Measurements from ENCODE around the gene RBBP9.
"Not testable (repeated sequence)": the region's sequence is repeated elsewhere in the genome, so short reads cannot be mapped to it uniquely, and the experiment has no call there.

RBBP9 gene

DNA sequence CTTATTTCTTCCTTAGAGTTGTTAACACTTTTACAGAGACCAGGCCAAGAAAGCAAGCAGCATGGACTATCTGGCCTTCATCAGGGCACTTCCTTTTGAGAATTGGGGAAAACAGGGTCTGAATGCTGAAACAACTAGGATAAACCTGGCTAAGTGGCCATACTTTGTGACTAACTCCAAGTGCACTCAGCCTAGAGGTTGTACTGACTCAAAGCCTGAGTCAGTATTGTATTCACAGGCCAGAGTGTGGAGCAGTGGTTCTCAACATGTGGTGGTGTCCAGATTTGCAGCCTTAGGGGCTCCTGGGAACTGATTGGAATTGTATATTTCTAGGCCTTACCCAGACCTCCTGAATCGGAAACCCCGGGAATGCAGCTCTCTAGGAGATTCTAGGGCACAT, 30.8 kb upstream of the RBBP9 start:
- Histone ChIP-seq H3K27me3 (ENCODE audit: control insufficient read depth in 1 of 2, insufficient read depth in 2 of 2, low read length in 2 of 2) (no peaks in the 10 kb centered on the region), H3K4me1 (ENCODE audit: control insufficient read depth, insufficient read depth, low read length) (no peaks in the 10 kb centered on the region), H3K27ac (ENCODE audit: low read length) (no peak overlapping the region), H3K9me3 (ENCODE audit: control insufficient read depth in 2 of 2, low read length in 2 of 2) (no peaks in the 10 kb centered on the region), H3K4me3 (ENCODE audit: low read length in 2 of 2) (no peak overlapping the region), H3K36me3 (ENCODE audit: control insufficient read depth in 2 of 2, insufficient read depth in 2 of 2, low read length in 2 of 2) (peaks cover 60 to 61% of the 10 kb centered on the region in 2 donors), H3K9ac (ENCODE audit: low read length in 2 of 2) (no peak overlapping the region)

GRCh38 chr20:18527339-18527738, 30.3 kb upstream of the RBBP9 start:
- no peak overlapping the region for H3K4me3 ChIP-seq (ENCODE audit: low read length in 2 of 2)
- no peak overlapping the region for H3K27ac ChIP-seq (ENCODE audit: low read length)
- peaks cover 55 to 56% of the 10 kb centered on the region in 2 donors for H3K36me3 ChIP-seq (ENCODE audit: control insufficient read depth in 2 of 2, insufficient read depth in 2 of 2, low read length in 2 of 2)
- H3K27me3 ChIP-seq (ENCODE audit: control insufficient read depth in 1 of 2, insufficient read depth in 2 of 2, low read length in 2 of 2): no peaks in the 10 kb centered on the region
- H3K9ac ChIP-seq (ENCODE audit: low read length in 2 of 2): no peak overlapping the region
- no peaks in the 10 kb centered on the region for H3K9me3 ChIP-seq (ENCODE audit: control insufficient read depth in 2 of 2, low read length in 2 of 2)
- H3K4me1 ChIP-seq (ENCODE audit: control insufficient read depth, insufficient read depth, low read length): no peaks in the 10 kb centered on the region

- H3K9me3 ChIP-seq (ENCODE audit: control insufficient read depth in 2 of 2, low read length in 2 of 2); H3K4me3 ChIP-seq (ENCODE audit: low read length in 2 of 2); H3K4me1 ChIP-seq (ENCODE audit: control insufficient read depth, insufficient read depth, low read length); H3K27me3 ChIP-seq (ENCODE audit: control insufficient read depth in 1 of 2, insufficient read depth in 2 of 2, low read length in 2 of 2); H3K27ac ChIP-seq (ENCODE audit: low read length); H3K9ac ChIP-seq (ENCODE audit: low read length in 2 of 2): not testable (repeated sequence)
- peaks cover 53 to 54% of the 10 kb centered on the region in 2 donors for H3K36me3 ChIP-seq (ENCODE audit: control insufficient read depth in 2 of 2, insufficient read depth in 2 of 2, low read length in 2 of 2)
Measured at GRCh38 chr20:18526761-18527160, 29.7 kb upstream of the RBBP9 start.

- H3K4me1 ChIP-seq (ENCODE audit: control insufficient read depth, insufficient read depth, low read length): no peaks in the 10 kb centered on the region
- H3K27me3 ChIP-seq (ENCODE audit: control insufficient read depth in 1 of 2, insufficient read depth in 2 of 2, low read length in 2 of 2): no peaks in the 10 kb centered on the region
- no peaks in the 10 kb centered on the region for H3K9me3 ChIP-seq (ENCODE audit: control insufficient read depth in 2 of 2, low read length in 2 of 2)
- no peak overlapping the region for H3K9ac ChIP-seq (ENCODE audit: low read length in 2 of 2)
- no peak overlapping the region for H3K27ac ChIP-seq (ENCODE audit: low read length)
- no peak overlapping the region for H3K4me3 ChIP-seq (ENCODE audit: low read length in 2 of 2)
- H3K36me3 ChIP-seq (ENCODE audit: control insufficient read depth in 2 of 2, insufficient read depth in 2 of 2, low read length in 2 of 2): peaks cover 41 to 44% of the 10 kb centered on the region in 2 donors
Measured at GRCh38 chr20:18524646-18525045, 27.6 kb upstream of the RBBP9 start.

DNA sequence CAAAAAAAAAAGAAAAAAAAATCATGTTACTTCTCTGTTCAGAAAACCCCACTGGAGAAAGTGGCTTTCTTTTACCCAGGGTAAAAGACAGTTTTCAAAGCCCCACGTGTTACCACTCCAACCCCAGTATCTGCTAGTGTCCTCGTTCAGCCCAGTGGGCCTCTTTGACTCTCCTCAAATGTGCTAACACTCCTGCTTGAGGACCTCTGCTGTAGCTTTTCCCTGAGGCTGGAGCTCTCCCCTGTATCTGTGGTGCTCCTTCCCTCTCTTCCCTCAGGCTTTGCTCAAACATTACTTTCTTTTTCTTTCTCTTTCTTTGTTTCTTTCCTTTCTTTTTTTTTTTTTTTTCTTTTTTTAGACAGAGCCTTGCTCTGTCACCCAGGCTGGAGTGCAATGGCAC, 26.0 kb upstream of the RBBP9 start:
- Histone ChIP-seq H3K4me1 (ENCODE audit: control insufficient read depth, insufficient read depth, low read length) (no peaks in the 10 kb centered on the region), H3K9me3 (ENCODE audit: control insufficient read depth in 2 of 2, low read length in 2 of 2) (no peaks in the 10 kb centered on the region), H3K36me3 (ENCODE audit: control insufficient read depth in 2 of 2, insufficient read depth in 2 of 2, low read length in 2 of 2) (peaks cover 25 to 29% of the 10 kb centered on the region in 2 donors), H3K27ac (ENCODE audit: low read length) (no peak overlapping the region), H3K4me3 (ENCODE audit: low read length in 2 of 2) (no peak overlapping the region), H3K9ac (ENCODE audit: low read length in 2 of 2) (no peak overlapping the region), H3K27me3 (ENCODE audit: control insufficient read depth in 1 of 2, insufficient read depth in 2 of 2, low read length in 2 of 2) (no peaks in the 10 kb centered on the region)

DNA sequence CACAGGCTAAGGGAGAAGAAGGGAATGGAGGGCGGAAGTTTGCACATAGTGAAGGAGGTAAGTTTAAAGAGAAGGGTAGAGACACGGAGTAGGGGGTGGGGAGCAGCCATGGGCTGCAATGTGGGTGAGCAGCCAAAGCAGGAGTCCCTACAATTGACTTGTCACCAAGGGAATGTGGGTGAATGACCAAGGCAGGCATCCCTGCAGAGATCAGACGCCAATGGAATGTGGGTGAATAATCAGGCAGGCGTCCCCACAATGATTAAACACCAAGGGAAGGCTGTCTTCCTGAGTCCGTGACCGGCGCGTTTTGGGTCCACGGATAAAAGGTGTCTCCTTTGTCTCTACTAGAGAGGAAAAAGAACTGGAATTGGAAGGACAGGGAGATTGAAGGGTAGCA, 25.0 kb upstream of the RBBP9 start:
- H3K27me3 ChIP-seq (ENCODE audit: control insufficient read depth in 1 of 2, insufficient read depth in 2 of 2, low read length in 2 of 2); H3K9ac ChIP-seq (ENCODE audit: low read length in 2 of 2); H3K4me3 ChIP-seq (ENCODE audit: low read length in 2 of 2); H3K4me1 ChIP-seq (ENCODE audit: control insufficient read depth, insufficient read depth, low read length); H3K27ac ChIP-seq (ENCODE audit: low read length); H3K9me3 ChIP-seq (ENCODE audit: control insufficient read depth in 2 of 2, low read length in 2 of 2): not testable (repeated sequence)
- peaks cover 16 to 20% of the 10 kb centered on the region in 2 donors for H3K36me3 ChIP-seq (ENCODE audit: control insufficient read depth in 2 of 2, insufficient read depth in 2 of 2, low read length in 2 of 2)

DNA sequence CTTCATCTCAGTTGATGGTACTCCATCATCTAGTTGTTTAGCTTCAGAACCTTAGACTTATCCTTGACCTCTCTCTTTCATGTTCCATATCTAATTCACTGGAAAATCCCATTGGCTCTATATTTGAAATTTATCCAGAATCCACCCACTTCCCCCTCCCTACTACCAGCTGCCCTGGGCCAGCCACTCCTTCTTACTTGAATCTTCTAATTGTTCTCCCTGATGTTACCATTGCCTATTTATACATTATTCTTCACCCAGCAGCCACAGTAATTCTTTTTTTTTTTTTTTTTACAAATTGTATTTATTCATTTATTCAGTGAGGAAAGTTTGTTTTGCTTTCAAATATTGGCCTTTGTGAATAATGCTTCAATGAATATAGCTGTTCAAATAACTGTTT, 18.9 kb upstream of the RBBP9 start:
- no peak overlapping the region for H3K27ac ChIP-seq (ENCODE audit: low read length)
- peaks cover 8 to 17% of the 10 kb centered on the region in 2 donors for H3K36me3 ChIP-seq (ENCODE audit: control insufficient read depth in 2 of 2, insufficient read depth in 2 of 2, low read length in 2 of 2)
- no peak overlapping the region for H3K9ac ChIP-seq (ENCODE audit: low read length in 2 of 2)
- H3K4me1 ChIP-seq (ENCODE audit: control insufficient read depth, insufficient read depth, low read length): no peaks in the 10 kb centered on the region
- no peaks in the 10 kb centered on the region for H3K27me3 ChIP-seq (ENCODE audit: control insufficient read depth in 1 of 2, insufficient read depth in 2 of 2, low read length in 2 of 2)
- no peaks in the 10 kb centered on the region for H3K9me3 ChIP-seq (ENCODE audit: control insufficient read depth in 2 of 2, low read length in 2 of 2)
- H3K4me3 ChIP-seq (ENCODE audit: low read length in 2 of 2): no peak overlapping the region

DNA sequence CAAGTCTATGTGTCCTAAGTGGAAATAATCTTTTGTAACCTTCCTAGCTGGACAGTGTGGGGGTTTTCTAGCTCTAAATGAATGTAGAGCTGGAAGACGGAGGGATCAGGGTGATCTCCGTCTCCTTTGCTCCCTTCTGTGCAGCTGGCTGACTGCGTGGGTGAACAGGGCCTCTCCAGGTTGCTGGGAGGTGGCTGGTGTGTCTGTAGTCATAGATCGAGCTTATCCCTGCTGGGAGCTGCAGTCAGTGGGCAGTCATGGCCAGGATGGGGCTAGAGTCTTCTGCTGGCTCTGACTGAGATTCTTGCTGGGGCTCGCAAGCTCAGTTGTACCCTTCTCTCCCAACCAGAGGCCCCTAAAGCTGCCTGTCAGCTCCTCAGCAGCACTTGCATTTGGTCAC, 17.1 kb upstream of the RBBP9 start:
- no peaks in the 10 kb centered on the region for H3K27me3 ChIP-seq (ENCODE audit: control insufficient read depth in 1 of 2, insufficient read depth in 2 of 2, low read length in 2 of 2)
- H3K36me3 ChIP-seq (ENCODE audit: control insufficient read depth in 2 of 2, insufficient read depth in 2 of 2, low read length in 2 of 2): peaks cover 13 to 21% of the 10 kb centered on the region in 2 donors
- H3K9me3 ChIP-seq (ENCODE audit: control insufficient read depth in 2 of 2, low read length in 2 of 2): no peaks in the 10 kb centered on the region
- H3K4me3 ChIP-seq (ENCODE audit: low read length in 2 of 2): no peak overlapping the region
- H3K9ac ChIP-seq (ENCODE audit: low read length in 2 of 2): no peak overlapping the region
- no peak overlapping the region for H3K27ac ChIP-seq (ENCODE audit: low read length)
- H3K4me1 ChIP-seq (ENCODE audit: control insufficient read depth, insufficient read depth, low read length): no peaks in the 10 kb centered on the region

DNA sequence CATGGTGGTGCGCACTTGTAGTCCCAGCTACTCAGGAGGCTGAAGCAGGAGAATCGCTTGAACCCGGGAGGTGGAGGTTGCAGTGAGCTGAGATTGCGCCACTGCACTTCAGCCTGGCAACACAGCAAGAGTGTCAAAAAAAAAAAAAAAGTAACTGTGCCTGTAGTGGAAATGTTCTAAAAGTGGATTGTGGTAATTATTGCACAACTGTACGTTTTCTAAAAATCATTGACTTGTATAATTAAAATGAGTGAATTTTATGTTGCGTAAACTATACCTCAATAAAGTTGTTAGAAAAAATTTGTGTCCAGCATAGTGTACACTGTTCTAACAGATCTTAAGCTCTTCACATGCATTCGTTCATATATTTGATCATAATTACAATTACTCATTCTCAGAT, 16.2 kb upstream of the RBBP9 start:
- no peaks in the 10 kb centered on the region for H3K9me3 ChIP-seq (ENCODE audit: control insufficient read depth in 2 of 2, low read length in 2 of 2)
- H3K4me1 ChIP-seq (ENCODE audit: control insufficient read depth, insufficient read depth, low read length): peaks cover 2% of the 10 kb centered on the region
- no peak overlapping the region for H3K9ac ChIP-seq (ENCODE audit: low read length in 2 of 2)
- no peak overlapping the region for H3K4me3 ChIP-seq (ENCODE audit: low read length in 2 of 2)
- H3K27ac ChIP-seq (ENCODE audit: low read length): no peak overlapping the region
- no peaks in the 10 kb centered on the region for H3K27me3 ChIP-seq (ENCODE audit: control insufficient read depth in 1 of 2, insufficient read depth in 2 of 2, low read length in 2 of 2)
- H3K36me3 ChIP-seq (ENCODE audit: control insufficient read depth in 2 of 2, insufficient read depth in 2 of 2, low read length in 2 of 2): peaks cover 13 to 21% of the 10 kb centered on the region in 2 donors

- Histone ChIP-seq H3K9ac (ENCODE audit: low read length in 2 of 2) (no peak overlapping the region), H3K27me3 (ENCODE audit: control insufficient read depth in 1 of 2, insufficient read depth in 2 of 2, low read length in 2 of 2) (no peaks in the 10 kb centered on the region), H3K4me3 (ENCODE audit: low read length in 2 of 2) (no peak overlapping the region), H3K36me3 (ENCODE audit: control insufficient read depth in 2 of 2, insufficient read depth in 2 of 2, low read length in 2 of 2) (peaks cover 13 to 18% of the 10 kb centered on the region in 2 donors), H3K27ac (ENCODE audit: low read length) (no peak overlapping the region), H3K4me1 (ENCODE audit: control insufficient read depth, insufficient read depth, low read length) (peaks cover 6% of the 10 kb centered on the region), H3K9me3 (ENCODE audit: control insufficient read depth in 2 of 2, low read length in 2 of 2) (no peaks in the 10 kb centered on the region)
Measured at GRCh38 chr20:18511571-18511970, 14.5 kb upstream of the RBBP9 start.

DNA sequence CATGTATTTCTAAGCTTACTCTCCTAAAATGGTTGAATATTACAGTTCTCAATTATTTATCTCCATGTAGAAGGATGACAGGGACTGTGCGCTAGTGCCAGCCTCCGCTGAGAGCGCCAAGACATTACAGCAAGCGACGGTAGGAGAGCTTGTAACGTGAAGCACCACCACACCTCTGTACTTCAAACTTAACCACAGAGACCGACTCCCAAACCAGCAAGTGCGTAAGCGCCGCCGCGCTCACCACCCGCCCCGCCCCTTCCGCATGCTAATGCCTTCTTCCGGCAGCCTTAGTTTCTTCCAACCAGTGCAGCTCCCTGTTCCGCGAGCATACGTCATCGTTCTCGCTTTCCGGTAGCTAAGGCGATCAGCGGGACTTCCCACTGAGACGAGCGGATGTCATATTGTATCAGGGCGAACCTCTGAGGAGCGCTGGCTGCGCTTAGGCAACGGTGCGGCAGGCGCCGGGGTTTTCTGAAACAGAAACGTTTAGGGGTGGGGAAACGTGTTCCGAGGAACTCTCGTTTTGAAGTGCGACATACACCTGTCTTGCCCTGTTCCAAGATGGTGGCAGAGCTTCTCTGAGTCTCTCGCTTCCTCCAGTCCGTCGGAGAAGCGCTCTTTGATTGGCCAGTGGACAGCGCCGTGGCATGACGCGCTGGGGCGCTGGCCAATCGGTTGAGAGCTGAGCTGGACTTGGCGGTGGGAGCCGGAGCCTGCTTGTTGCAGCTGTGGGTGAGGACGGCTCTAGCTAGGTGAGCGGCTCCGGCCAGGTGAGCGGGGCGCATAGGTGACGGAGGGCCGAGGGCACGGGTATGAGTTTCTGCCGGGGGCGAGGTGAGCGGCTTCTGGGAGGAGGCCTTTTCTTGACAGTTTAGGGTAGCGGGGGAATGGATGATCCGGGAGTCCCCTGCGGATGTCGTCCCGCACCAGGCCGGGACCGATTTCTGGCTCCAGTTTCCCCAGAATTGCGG, 10.5 kb upstream of the RBBP9 start, which contains the start of gene SEC23B:
SEC23B (plus strand) TSS at position 723 of the 974 bp plus-strand sequence. CDS start 2,896 bp downstream, outside the sequence.
- Histone ChIP-seq H3K36me3 (ENCODE audit: control insufficient read depth in 2 of 2, insufficient read depth in 2 of 2, low read length in 2 of 2) (peaks cover 4 to 7% of the 10 kb centered on the region in 2 donors), H3K27me3 (ENCODE audit: control insufficient read depth in 1 of 2, insufficient read depth in 2 of 2, low read length in 2 of 2) (peaks cover 0 to 4% of the 10 kb centered on the region in 2 donors), H3K4me1 (ENCODE audit: control insufficient read depth, insufficient read depth, low read length) (peaks cover 6% of the 10 kb centered on the region), H3K4me3 (ENCODE audit: low read length in 2 of 2) (peak within 1 kb of the TSS; percentile 85 to 100), H3K9ac (ENCODE audit: low read length in 2 of 2) (peak within 1 kb of the TSS; percentile 81 to 99), H3K9me3 (ENCODE audit: control insufficient read depth in 2 of 2, low read length in 2 of 2) (no peaks in the 10 kb centered on the region), H3K27ac (ENCODE audit: low read length) (peak within 1 kb of the TSS; percentile 97)
